Cerebellar cortex (tissue), 1 donor: ENCODE data around the gene ETV4.

Experiments used
- DNase-seq: peaks from one replicate; pipeline ENCODE4 v3.0.0-alpha.2; 2015; ENCODE audit warnings: low spot score

Gene ETV4

GRCh38 chr17:43546319-43547188, at the start of gene ETV4:
ETV4 (minus strand) TSS chr17:43546340; CDS start chr17:43545617, 723 bp downstream.
- peak; percentile 90 for DNase-seq

GRCh38 chr17:43595466-43595865, 49.3 kb upstream of the ETV4 start:
- DNase-seq = no peak

DNA sequence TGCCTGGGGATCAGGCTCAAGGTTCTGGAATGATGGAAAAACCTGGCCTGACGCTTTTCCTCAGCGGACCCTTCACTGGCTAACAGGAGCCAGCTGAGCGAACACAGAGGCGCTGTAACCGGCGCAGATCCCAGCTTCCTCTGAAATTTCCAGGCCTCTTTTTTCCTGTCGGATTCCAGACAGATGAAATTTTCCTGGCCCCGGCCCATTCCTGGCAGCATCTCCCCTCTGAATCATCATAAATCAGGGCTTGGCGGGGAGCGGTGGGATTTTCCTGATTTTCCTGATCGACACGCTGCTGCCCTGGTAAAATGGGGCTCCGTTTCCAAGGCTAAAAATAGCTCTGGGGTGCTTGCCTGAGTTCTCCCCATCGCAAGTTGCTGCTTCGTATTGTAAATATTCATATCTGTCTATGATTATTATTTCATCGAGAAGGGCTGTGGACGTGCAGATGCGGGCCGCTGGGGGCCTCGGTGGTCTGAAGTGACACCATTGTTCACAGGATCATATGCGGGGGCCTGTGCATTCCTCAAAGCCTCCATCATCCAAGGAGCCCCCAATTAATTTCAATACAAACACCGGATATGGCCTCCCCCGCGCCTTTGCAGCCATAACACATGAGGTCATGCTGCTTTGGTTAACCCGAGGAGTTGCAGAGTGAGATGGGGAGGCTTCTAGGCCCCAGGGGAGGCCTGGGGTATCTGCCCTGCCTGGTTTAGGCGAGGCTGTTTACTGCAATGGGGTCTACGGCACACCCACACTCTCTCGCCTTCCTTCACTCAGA, 45.8 kb upstream of the ETV4 start:
- peak; percentile 35 for DNase-seq

- no peak for DNase-seq
These were observed 44.9 kb upstream of the ETV4 start for GRCh38 chr17:43591001-43591400.

- DNase-seq = no peak
These were observed 42.7 kb upstream of the ETV4 start for GRCh38 chr17:43588664-43589435.

DNA sequence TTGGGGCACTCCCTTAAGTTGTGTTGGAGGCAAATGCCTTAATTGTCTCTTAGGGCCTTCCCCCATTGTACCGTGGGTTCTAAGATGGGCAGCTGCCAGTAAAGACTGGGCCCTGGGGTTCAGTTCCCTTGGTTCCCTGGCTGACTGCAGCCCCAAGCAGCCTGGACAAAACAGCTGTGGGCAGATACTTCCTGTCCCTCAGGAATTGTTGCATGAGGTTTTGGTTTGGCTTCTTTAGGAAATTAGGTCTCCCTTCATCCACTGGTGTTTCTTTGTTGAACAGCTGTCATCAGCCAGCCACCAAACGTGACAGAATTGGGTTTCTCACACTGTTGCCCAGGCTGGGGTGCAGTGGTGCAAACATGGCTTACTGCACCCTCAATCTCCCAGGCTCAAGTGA, 42.0 kb upstream of the ETV4 start:
- no peak for DNase-seq

- DNase-seq = no peak
These were observed 41.5 kb upstream of the ETV4 start for GRCh38 chr17:43587647-43588046.

DNA sequence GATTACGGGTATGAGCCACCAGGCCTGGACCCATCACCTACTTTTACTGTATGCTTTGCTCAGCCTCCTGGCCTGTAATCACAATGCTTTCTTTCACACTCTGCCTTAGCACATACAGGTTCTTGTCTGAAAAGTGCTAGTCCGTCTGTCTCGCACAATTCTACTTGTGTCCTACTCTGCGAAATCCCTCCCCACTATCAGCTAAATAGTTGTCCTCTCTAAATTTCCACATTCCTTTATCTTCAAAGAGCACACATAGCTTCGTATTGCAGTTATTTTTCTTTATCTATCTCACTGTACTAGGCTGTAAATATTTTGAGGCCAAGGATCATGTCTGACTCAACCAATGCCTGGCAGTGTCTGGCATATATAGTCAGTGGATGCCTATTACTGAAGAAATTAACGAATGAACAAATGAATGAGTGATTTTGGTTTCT, 38.5 kb upstream of the ETV4 start:
- no peak for DNase-seq

DNA sequence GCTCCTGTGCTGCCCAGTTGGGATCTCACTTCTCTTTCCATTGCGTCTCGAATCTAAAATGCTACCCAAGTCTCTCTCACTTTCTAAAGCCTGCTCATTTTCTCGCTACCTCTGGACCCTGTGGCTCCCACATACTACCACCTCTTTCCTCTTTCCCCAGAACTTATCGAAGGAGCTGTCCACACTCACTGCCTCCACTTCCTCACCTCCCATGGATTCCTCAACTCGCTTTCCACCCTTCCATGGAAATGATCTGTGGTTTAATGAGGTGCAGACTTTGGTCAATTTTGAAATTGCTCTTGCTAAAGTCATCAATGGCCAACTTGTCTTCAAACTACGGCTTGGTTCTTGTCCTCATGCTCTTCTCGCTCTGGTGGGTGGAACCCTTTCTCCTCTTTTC, 37.2 kb upstream of the ETV4 start:
- no peak for DNase-seq

DNA sequence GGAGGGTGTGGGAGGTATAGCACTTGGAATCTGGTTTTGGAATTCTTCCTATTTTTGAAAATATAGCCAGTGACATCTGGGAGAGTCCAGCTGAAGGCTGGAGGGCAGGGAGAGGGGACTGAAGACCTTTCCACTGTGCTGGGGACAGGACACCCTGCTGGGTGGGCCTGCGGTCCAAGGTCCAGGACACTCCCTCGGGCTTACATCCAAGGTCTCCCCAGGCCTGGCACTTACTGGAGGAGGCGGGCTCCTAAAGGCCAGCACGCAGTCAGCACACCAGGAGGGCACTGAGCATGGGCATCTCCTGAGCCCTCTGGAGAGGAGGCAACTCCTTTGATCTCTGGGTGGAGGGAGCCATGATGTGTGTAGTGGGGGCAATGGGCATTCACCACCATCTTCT, 35.5 kb upstream of the ETV4 start:
- no peak for DNase-seq

DNA sequence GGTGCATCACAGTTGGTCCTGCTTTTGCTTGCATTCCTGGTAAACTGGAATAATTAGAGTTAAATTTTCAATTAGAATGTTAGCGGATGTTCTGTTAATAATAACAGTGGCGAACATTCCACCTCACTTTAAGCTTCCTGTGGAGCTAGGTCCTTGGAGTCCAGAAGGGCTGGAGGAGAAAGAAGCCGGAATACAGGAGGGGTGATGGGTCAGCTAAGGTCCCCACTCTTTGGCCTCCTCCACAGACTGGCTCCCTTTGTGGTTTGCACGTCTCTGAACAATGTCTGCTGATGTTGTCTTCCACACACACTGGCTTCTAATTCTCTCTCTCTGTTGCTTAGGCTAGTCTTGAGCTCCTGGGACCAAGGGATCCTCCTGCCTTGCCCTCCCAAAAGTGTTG, 35.0 kb upstream of the ETV4 start:
- DNase-seq = no peak

GRCh38 chr17:43579566-43580140, 33.5 kb upstream of the ETV4 start:
- DNase-seq = no peak

GRCh38 chr17:43578699-43579565, 32.8 kb upstream of the ETV4 start:
- no peak for DNase-seq

- DNase-seq = no peak
These were observed 32.2 kb upstream of the ETV4 start for GRCh38 chr17:43578404-43578698.

DNA sequence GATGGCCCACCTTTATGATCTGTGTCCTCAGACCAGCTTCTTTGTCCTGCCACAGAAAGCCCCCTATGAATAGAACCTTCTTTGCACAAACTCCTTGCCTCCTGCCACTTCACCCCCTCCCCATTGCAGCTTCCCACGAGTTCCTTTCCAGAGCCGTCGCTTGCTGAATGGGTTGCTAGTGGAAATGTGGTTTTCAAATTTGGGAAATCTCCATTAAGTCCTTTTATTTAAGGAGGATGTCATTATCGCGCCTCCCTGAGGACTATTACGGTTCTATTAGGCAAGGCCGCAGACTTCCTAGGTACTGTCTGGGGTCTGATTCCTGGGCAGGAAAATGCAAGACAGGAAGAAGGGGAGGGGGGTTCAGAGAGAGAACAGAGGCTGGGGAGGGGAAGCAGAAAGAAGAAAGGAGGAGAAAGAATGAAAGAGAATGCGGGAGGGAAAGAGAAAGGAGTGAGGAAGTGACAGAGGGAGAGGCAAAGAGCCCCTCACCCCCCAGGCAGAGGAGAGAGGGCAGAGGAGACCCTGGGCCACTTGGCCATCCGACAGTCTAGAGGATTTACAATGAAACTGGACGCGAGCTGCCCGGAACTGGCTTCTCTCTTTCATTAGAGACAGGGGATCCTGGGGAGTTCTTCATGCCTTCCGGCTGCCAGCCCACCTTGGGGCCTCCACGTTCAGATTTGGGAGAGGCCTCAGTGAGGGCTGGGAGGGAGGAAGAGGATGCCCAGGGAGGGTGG, 31.7 kb upstream of the ETV4 start:
- DNase-seq = no peak

DNA sequence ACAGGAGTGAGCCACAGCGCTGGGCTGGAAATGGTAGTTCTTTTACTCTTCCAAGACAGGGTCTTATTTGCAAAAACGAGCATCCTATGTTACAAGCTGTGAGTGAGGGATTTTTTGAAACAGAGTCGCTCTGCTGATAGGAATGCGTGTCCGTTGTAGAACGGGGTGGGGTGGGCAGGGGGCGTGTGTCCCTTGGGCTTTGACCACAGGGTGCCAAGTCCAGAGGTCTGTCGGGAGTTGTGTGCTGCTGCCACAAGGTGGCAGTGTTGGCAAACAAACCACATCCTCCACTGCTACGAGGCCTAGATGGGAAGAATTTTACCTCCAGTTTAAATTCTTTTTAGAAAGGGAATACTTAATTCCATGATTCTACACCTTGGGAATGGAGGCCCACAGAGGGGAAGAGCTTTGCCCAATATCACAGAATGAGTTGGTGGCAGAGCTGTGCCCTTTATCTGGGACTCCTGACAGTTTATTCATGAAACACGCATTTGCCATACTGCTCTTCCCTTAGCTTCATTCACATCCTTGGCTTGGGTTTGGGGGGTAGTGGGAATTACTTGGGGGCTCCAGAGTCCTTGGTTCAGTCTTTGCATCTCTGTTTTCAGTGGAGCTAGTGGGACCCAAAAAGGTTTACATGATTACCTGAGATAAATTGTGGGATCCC, 30.6 kb upstream of the ETV4 start:
- peak; percentile 83 for DNase-seq

GRCh38 chr17:43574896-43575525, 28.9 kb upstream of the ETV4 start:
- DNase-seq = no peak

GRCh38 chr17:43574348-43574747, 28.2 kb upstream of the ETV4 start:
- DNase-seq = no peak

- no peak for DNase-seq
These were observed 27.6 kb upstream of the ETV4 start for GRCh38 chr17:43573579-43574321.
